Fibroblast of skin of left quadriceps (primary cell): ENCODE results near the gene ARHGEF28.
A peak's percentile ranks its signal among the peaks of the same experiment; 100 is the strongest.

Source experiments
- DNase-seq, 2 experiments: peaks; one replicate each; pipeline ENCODE4 v3.0.0-alpha.2; 2013; ENCODE audit warnings: low read depth in 2 of 2

The ARHGEF28 gene

DNA sequence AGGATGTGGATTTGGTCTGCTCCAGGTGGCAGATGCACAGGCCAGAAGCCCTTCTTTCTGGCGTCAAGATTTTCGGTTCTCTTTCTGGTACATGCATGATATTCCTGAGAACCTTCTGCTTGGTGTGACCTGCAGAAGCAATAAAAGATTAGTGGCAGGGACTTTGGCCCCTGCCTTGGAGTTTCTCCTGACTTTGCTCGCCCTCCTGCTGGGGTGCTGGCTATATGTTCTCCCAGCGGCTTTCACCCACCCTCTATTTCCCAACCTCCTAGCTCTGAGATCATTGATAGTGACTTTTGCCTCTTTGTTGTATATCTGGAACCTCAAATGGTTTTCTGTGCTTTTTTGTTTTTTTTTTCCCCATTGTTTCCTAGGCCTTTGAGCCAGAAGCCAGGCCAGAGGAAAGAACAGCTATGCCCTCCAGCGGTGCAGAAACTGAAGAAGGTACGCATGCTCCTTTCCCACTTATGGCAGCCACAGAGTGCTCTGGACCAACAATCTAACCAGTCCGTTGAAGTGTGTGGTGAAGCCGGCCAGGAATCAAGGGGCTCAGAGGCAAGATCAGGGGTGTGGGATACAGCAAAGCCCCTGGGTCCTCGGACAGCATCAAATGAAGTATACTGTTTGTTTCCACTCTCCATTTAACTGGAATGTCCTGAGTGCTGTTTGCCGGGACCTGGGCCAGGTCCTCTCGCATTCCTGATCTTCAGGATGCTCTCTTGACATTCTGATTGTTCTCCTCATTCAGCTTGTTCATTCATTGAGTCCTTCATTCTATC is 154.5 kb downstream of the ARHGEF28 start:
- no peak for DNase-seq

DNA sequence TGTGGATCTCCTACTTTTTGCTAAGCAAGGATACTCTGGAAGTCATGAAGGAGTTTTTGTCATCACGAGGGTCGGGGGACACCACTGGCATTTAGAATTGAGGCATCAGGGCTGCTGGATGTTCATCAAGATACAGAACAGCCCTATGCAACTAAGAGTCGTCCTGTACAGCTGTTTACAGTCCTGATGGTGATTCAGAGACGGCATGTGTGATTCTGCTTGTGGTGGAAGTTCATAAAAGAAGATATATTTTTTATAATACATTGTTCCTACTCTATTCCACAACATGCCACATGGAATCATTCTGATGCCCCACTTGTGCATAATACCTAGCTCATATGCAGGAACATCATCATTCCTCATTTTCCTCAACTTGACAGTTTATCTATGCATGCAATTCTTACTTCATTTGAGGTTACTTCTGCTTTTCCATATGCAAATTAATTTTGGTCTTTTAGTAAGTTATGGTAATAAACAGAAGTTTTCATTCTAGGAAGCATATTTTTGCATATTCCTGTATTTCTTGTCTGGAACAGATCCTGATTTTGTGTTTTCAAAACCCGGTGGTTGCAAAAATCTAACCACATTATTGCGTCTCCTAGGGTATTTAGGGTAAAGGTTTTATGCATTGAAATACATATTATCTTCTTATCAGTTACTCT is 155.2 kb downstream of the ARHGEF28 start:
- no peak for DNase-seq

DNA sequence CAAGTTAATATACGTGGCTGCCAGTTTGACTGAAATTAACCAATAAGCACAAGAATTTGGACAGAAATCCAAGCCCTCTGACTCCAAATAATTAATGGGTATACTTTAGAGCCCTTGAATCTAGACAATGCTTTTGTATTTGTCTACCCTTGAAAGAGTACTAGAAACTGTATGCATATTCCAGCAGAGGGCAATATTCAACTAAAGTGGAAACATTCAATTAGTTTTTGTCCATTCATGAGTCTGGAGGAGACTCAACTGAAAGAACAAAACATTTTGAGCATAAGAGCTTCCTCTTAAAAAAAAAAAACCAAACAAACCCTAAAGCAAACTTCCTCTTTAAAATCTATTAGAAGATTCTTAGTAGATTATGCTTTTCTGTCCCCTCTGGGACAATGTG is 157.8 kb downstream of the ARHGEF28 start:
- no peak for DNase-seq

DNA sequence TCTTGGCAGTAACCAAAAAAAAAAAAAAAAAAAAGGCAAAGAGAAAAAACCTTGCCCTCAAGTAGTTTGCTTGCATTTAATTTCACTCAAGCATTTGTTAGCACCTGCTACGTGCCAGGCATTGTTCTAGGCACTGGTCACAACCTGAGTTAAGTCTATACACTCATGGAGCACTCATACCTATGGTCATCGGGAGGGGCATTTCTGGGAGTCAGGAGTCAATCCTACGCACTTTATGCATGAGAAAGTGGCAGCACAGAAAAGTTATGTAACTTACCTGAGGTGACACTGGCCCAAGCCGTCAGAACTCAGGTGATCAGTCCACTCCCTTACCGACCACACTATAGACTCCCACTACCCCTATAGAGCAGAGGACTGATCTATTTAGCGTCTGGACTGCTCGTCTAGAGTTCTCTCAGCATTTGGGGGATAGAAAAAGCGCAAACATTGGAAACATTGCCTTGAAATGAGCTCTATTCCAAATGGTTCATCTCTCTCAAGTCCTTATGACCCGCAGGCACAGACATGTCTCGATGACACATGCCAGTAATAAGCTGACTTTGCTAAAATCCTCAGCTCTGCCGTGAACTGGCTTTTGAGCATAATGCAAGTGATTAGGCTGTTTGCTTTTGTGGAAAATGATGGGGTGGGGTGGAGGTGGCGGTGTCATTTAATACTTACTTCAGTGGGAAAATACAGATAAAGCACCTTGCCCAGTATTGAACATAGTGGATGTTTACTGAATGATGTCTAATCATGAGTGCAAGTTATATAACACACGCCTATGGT is 160.2 kb downstream of the ARHGEF28 start:
- no peak for DNase-seq

DNA sequence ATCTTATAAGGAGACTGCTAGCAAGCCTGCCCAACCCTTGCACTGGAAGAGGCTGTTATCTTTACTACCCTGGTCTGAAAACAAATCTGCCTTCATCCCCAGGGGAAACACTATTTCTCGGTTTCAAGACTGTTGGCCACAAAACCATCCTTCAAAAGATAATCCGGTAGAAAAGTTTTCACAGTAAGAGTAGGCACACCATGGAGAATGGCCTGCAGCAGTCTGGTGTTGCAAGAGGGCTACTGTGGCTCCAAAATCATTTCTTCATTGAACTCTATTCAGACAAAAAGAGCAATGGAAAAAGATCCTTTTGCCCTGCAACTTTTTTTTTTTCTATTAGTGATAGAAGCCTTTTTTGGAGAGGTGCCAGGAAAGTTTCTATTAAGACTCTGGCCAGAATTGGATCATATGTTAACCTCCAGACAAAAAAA is 163.9 kb downstream of the ARHGEF28 start:
- no peak for DNase-seq

DNA sequence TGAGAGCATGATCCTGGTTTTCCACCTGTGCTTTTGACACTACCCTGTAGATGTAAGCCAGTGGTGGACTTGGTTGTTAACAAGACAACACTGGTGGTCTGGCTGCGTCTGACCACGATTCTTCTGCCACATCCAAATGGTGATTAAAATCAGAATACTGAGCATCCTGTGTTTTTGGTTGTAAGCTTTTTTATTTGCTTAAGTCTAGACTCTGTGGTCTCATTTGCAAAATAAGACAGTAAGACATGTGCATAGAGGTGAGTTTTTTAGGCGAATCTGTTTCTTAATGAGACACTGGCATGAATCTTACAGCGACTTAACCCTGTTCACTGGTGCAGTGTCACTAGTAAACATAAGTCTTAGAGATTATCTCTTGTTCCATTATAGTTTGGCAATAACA is 165.4 kb downstream of the ARHGEF28 start:
- DNase-seq: no peak

DNA sequence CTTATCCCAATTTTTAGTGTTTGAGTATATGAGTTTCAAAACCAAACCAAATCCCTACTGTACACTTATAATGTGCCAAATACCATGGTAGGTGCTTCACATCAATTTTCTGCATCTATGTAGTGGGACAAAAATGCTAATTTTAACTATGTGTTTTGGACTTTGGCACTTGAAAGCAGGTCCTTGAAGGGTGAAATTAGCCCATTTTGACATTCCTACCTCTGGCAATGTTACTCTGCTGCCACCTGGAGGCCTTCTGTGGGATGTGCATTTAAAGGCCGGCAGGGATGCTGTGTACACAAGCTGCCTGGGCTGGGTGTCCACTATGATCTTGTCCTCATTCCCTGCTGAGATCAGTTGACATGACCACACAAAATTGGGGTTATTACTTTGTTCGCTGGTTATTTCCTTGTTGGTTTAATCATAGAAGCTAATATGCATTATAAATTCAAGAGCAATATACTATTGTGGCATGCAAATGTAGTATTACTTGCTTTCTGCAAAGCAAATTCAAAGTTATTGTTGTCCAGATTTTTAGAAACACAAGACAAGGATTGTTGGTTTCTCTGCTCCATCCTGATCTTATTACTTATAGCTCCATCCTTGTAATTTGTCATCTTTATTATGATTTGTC is 166.8 kb downstream of the ARHGEF28 start:
- DNase-seq: peak; percentile 32 to 36

DNA sequence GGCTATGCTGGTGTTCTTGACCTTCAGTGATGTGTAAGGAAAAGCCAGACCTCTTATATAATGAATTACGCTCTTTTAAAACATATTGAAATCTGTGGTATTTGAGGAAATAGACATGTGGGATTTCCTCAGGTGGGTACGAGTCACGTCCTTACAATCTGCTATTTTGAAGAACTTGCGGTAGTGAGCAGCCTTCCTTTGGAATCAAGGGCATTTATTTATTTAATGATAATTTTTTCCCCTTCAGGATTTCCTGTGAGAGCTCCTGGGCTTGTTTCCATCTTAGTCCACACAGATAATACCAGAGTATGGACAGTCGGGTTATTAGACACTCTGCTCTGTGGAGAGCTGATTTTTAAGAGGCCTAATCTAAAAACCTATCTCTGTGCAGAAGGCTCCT is 167.9 kb downstream of the ARHGEF28 start:
- DNase-seq: no peak

DNA sequence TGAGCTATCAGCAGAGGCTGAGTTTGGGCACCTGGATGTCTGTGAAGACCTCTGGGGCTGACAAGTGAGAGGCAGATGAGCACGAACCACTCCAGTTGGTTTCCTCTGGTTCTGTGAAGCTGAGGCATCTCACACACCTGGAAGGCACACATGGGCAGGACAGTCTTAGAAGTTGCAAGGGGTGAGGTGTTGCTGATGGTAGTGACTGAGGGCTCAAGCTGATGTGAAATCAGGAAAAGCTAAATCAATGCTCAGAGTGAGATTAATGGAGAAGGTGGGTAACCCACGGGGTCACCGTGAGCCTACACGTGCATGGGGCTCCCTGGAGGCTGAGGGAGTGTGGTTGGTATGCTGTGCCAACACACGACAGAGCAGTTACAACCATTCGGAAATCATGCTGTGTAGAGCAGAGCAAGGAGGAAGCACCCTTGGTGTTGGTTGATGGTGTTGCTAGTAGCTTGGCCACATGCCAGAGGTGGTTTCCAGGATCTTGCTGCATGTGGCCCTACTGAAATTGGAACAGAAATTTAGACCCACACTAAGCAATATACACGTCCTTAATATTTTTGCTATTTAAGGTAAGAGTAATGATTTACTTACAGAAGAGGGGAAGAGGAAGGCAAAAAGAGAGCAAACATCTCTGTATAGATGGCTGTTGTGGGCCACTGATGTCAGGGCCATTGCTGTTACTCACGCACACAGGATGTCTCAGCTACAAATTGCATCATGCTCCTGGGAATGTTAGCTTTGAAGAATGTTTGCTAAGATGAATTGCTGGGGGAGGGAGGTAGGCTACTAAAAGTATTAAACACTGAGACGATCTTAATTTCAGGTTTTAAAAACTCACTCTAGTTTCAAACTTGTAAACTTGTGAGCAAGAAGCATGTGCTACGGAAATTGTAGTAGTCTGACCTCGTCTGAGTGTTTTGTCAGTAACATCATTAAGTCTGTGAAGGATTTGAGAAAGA is 170.5 kb downstream of the ARHGEF28 start:
- peak; percentile 80 to 87 for DNase-seq

DNA sequence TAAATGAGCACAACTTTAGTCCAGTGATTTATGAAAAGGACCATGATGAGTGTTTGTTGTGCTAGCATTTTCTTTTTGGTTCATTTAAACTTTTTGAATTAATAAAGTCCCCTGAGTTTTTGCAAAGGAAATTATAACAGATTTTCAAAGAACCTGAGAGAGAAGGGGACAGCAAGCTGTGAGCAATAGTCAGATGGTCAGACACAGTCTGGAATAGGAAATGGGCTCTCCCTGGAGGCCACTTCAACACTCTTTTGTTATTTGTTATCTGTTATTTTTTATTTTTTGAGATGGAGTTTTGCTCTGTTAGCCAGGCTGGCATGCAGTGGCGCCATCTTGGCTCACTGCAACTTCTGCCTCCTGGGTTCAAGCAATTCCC is 171.1 kb downstream of the ARHGEF28 start:
- no peak for DNase-seq

DNA sequence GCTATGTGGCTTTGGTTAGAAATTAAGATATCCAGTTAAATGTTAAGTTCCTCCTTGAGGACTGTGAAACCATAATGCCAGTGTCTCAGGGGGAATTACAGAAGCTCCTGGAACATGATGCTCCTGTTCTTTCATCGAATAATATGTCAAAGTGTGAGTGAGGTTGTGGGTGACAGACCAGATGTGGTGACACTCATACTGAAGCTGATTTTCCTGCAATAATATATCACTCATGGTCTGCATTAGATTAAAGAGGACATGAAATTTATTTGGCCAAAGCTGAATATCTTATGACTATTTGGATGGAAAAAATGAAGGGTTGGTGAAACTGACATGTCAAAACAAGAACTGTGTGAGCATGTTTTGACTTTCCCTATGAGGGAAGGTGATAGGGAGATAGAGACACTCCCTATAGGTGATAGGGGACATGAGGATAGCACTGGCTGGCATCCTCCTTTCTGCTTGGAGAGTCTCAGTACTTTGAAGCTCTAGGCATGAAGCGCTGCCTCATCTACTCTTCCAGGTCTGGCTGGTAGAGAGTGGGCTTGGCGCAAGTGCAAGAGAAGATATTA is 173.5 kb downstream of the ARHGEF28 start:
- DNase-seq: no peak

DNA sequence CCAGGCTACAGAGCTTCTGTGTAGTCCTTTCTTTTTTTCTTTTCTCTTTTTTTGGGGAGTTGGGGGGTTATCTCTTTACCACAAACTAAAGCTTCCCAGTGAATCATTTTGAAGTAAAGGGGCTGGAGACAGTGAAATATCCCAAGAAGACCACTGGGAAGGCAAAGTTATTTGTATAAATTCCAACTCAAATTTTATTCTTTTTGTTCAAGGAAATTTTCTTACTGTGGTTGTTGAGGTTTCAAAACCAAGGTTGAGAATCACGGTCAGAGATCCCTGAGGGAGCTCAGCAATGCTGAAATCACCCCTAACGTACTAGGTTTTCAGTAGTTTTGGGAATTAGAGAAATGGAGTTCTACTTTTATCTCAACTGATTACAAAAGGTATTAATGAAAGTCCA is 175.7 kb downstream of the ARHGEF28 start:
- peak; percentile 20 to 24 for DNase-seq

DNA sequence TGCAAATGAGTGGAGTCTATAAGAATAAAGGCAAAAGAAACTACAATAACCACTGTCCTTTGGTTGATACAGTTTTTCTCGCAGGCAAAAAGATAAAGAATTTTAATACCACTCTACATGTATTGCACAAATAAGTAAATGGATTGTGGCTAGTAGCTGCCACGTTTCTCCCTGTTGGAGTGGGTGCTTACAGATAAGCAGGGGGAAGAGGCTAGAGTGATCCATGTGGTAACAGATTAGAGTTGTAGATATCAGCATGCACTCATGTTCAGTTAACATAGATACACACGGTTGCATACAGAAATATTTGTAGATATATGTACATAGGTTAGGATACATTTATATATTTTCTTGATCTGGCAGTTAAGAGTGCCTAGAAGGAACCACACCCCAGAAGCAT is 179.5 kb downstream of the ARHGEF28 start:
- DNase-seq: no peak

DNA sequence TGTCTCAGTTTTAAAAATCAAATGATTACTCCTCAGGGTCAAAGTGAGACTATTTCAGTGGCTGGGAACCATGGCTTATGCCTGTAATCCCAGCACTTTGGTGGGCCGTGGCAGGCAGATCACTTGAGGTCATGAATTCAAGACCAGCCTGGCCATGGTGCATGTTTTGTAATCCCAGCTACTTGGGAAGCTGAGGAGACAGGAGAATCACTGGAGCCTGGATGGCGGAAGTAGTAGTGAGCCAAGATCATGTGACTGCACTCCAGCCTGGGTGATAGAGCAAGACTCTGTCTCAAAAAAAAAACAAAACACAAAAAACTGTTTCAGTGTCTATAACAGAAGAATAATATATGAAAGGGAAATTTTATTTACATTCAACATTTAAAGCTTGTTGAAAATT is 182.9 kb downstream of the ARHGEF28 start:
- DNase-seq: no peak

DNA sequence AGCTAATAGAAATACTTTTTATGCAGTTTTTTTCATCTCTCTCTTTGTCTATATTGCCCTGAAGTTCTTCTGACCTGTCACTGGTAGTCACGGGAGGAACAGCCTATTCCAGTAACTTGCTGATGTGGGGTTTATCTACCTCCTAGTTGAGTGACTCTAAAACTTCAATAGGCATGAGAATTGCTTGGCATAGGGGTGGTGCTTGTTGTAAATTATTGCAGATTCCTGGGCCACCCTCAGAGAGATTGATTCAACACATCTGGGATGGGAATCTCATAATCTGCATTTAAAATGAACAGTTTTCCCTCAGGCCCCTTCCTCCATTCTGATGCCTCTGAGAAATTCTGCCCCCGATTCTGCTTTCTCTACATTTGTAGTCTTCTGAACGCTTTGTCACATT is 184.4 kb downstream of the ARHGEF28 start:
- no peak for DNase-seq

DNA sequence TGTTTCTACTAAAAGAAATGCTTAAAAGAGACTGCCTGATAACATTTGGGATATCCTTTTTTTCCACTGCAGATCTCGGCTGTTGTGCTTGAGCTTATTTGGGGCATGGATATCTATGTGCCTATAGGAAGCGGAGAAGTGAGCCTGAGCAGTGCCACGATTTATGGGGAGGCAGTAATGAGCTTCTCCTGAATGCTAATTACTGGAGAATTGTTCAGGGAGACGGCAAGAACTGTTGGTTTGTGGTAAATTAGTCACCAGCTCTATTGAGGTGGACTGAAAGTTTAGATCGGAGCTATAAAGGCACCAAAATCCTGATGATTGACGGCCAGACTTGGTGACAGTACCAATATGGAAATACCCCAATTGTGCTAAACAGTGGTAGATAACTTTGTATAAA is 186.5 kb downstream of the ARHGEF28 start:
- no peak for DNase-seq

DNA sequence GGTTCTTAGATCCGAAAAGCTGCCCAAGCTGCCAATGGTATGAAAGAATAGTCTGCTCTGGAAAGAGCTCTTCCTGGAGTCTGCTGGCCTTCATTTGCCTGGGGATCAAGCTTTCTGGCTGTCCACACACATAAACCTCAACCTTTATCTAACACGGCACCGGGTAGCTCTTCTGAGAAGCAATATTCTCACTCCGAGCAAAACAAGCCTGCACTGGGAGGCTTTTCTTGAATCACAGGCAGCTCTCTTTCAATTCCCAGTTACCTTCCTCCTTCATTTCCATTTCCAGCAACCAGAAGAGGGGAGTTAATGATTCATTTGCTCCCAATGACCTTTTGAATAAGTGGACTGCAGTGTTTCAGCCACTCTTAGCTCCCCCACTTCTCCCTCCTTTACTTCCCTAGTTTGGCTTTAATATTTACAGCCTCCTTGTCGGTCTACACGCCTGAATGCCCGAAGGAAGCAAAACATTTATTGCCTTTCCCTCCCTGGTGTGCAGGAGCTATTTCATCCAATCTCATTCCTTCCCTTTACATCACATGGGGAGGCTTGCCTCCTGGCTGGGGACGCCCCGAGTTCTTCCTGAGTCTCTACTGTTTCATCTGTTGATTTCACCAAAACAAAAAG is 187.1 kb downstream of the ARHGEF28 start:
- DNase-seq: no peak

DNA sequence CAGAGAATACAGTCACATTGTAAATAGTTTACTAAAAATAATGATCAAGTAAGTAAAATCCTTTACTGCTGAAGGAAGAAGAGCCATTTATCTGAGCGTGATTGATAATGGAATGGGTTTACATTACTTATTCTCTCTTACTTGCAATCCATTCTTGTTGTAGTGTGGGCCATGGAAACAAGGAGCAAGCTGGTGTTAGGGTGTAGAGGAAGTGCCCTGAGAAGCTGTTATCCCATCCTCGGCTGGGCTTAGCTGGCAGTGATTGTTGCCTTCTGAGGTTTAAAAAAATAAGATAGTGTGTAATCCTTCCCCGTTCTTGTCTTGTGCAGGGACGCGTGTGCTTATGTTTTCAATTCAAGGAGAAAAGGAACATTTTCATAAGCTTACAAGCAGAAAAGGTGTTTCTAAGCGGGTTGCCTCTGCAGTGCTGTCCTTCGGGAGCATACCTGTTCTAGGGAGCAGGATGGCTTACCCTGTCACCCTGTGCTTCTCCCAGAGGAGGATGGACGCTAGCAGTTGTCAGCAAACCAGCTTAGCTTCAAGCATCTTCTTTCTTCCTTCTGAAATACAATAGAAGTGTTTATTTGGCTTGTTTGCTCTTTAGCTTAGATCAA is 188.3 kb downstream of the ARHGEF28 start:
- no peak for DNase-seq

DNA sequence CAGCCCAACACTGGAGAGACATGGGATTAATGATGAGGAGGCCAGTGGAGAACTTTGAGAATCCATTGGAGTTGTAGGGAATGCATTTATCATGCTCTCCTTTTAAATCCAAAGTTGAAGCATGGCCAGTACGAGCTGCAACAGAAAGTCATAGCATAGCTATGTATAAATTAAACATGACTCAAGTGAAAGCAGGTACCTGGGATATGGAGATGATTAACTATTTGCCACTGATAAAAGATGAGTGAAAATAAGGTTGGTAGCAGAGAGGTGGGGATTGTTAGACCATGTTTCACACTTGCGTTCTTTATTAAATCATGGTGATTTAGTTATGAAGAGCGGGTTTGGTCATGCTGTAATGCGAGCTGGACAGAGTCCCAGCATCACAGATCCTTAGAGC is 189.6 kb downstream of the ARHGEF28 start:
- DNase-seq: no peak
